B cell (primary cell): ENCODE data around the gene MUC5AC. TPM values are rescaled to one million over a fixed set of nuclear protein-coding genes. Genes with fewer than 3 reads are reported as not detected.

Experiments used
- ATAC-seq: fragments of 200-7000 bp; cut with Tn5 transposase; one replicate; pipeline ENCODE4 v1.10.0; 2021; ENCODE audit warnings: low read depth, mild to moderate bottlenecking, moderate number of reproducible peaks, moderate library complexity
- CTCF ChIA-PET: fragments of 350-600 bp; sonication (Branson Sonifier 250); formaldehyde crosslinking; loops from one replicate; lab custom pipeline; 2021; ENCODE audit warnings: antibody characterized with exemption, inconsistent platforms; lab: Charles Lee
- POLR2A ChIA-PET: fragments of 350-600 bp; sonication (Branson Sonifier 250); formaldehyde crosslinking; loops from one replicate; lab custom pipeline; 2021; ENCODE audit warnings: antibody characterized with exemption; lab: Charles Lee
- DNase-seq: peaks from one replicate; pipeline ENCODE4 v3.0.0; 2013
- H2AFZ ChIP-seq: 2 replicates; pipeline ENCODE4 v1.6.1; 2012; ENCODE audit warnings: mild to moderate bottlenecking, low read depth, low read length; ENCODE audit not compliant: insufficient read depth, poor library complexity, severe bottlenecking
- H3K27ac ChIP-seq, 2 donors: 1 replicate in 1 of 2; 2 replicates in 1 of 2; pipeline ENCODE4 v1.5.1; 2012 to 2013; ENCODE audit warnings: low read length in 2 of 2, mild to moderate bottlenecking in 2 of 2, moderate library complexity in 1 of 2
- H3K27me3 ChIP-seq, 4 experiments: fragments of 200-600 bp in 1 of 4; sonication (generic) in 1 of 4; replicated peaks in 1 of 4; 1 replicate in 2 of 4; 2 replicates in 2 of 4; pipeline versions ENCODE4 v1.6.1 to v1.7.0; 2013 to 2016; ENCODE audit warnings: low read length in 3 of 4, mild to moderate bottlenecking in 2 of 4, mixed read lengths in 1 of 4, moderate library complexity in 1 of 4; ENCODE audit not compliant: insufficient read depth in 4 of 4, control insufficient read depth in 3 of 4; ENCODE audit errors: control extremely low read depth in 1 of 4
- H3K36me3 ChIP-seq, 2 experiments: replicated peaks in 1 of 2; 1 replicate in 1 of 2; 2 replicates in 1 of 2; pipeline versions ENCODE4 v1.6.1 to v1.7.1; 2013; ENCODE audit warnings: low read length in 1 of 2; ENCODE audit not compliant: insufficient read depth in 2 of 2, control insufficient read depth in 1 of 2; ENCODE audit errors: control extremely low read depth in 1 of 2, extremely low read depth in 1 of 2
- H3K4me1 ChIP-seq, 2 donors: fragments of 200-600 bp in 1 of 2; sonication (generic) in 1 of 2; 1 replicate in 1 of 2; 2 replicates in 1 of 2; pipeline versions ENCODE4 v1.5.1 to v1.6.1; 2013 to 2017; ENCODE audit warnings: low read length in 2 of 2; ENCODE audit not compliant: control insufficient read depth in 2 of 2, insufficient read depth in 2 of 2
- H3K4me2 ChIP-seq: replicated peaks from 2 replicates; pipeline ENCODE3; 2012; ENCODE audit warnings: mild to moderate bottlenecking, low read depth, low read length; ENCODE audit not compliant: poor library complexity, severe bottlenecking
- H3K4me3 ChIP-seq, 5 experiments: fragments of 200-600 bp in 1 of 5; sonication (generic) in 1 of 5; 1 replicate in 3 of 5; 2 replicates in 2 of 5; pipeline versions ENCODE4 v1.5.1 to v1.7.0; 2011 to 2016; ENCODE audit warnings: low read length in 4 of 5, mild to moderate bottlenecking in 4 of 5, low read depth in 2 of 5, control low read depth in 1 of 5, moderate library complexity in 1 of 5; ENCODE audit not compliant: insufficient read depth in 1 of 5; ENCODE audit errors: control extremely low read depth in 1 of 5, extremely low read depth in 1 of 5
- H3K79me2 ChIP-seq: fragments of 200-600 bp; sonication (generic); one replicate; pipeline ENCODE4 v1.6.0; 2016; ENCODE audit warnings: low read length; ENCODE audit not compliant: control insufficient read depth, insufficient read depth
- H3K9ac ChIP-seq: fragments of 200-600 bp; sonication (generic); 2 replicates; pipeline ENCODE4 v1.6.1; 2017; ENCODE audit warnings: mild to moderate bottlenecking, low read length, moderate library complexity
- H3K9me3 ChIP-seq, 3 donors: one replicate each; pipeline versions ENCODE4 v1.6.1 to v1.7.1; 2013; ENCODE audit warnings: low read length in 2 of 3; ENCODE audit not compliant: control insufficient read depth in 2 of 3, insufficient read depth in 1 of 3; ENCODE audit errors: control extremely low read depth in 1 of 3
- H4K20me1 ChIP-seq: 2 replicates; pipeline ENCODE4 v1.6.0; 2012; ENCODE audit warnings: mild to moderate bottlenecking, low read length; ENCODE audit not compliant: insufficient read depth, control insufficient read depth, poor library complexity, severe bottlenecking
- H3K27ac Mint-ChIP-seq: one replicate; pipeline ENCODE4 v1.8.0; 2021; ENCODE audit warnings: mixed read lengths
- H3K27me3 Mint-ChIP-seq: one replicate; pipeline ENCODE4 v1.8.0; 2021; ENCODE audit warnings: mixed read lengths
- H3K4me1 Mint-ChIP-seq: one replicate; pipeline ENCODE4 v1.8.0; 2021; ENCODE audit warnings: mixed read lengths
- H3K4me3 Mint-ChIP-seq: one replicate; pipeline ENCODE4 v1.8.0; 2021; ENCODE audit warnings: mixed read lengths
- H3K9me3 Mint-ChIP-seq: one replicate; pipeline ENCODE4 v1.8.0; 2022; ENCODE audit warnings: mixed read lengths; ENCODE audit not compliant: insufficient read depth
- EZH2 ChIP-seq: IDR thresholded peaks from 2 replicates; pipeline ENCODE4 v1.6.1; 2012; ENCODE audit warnings: borderline replicate concordance, low read depth, mild to moderate bottlenecking, moderate library complexity, low read length; ENCODE audit not compliant: insufficient read depth, poor library complexity, severe bottlenecking
- WGBS: methylation state at CpG from one replicate; pipeline ENCODE4 v1.1.5; 2013; ENCODE audit warnings: missing lambda C conversion rate; ENCODE audit not compliant: insufficient coverage; 5-methylcytosine and 5-hydroxymethylcytosine counted together
- intact Hi-C: fragments of 100-400 bp; cut with micrococcal nuclease; formaldehyde crosslinking; loops from one replicate; pipeline ENCODE4 v1.10.0; 2022
- polyA plus RNA-seq: library from polyadenylated mRNA; depleted of rRNA; stranded (reverse); fragments of >200 nt; gene quantifications from 2 replicates; pipeline ENCODE4 v1.2.3, GENCODE V29; 2012
- total RNA-seq, 2 donors: library from RNA; stranded (reverse); fragments of 120-200 nt in 1 of 2; gene quantifications; 1 replicate in 1 of 2; 2 replicates in 1 of 2; pipeline versions ENCODE4 v1.2.3 to v1.2.4, GENCODE V29; 2013 to 2022
- TF ChIP-seq, protein P1 (sequence below): fragments of 200-600 bp; IDR thresholded peaks from one replicate; pipeline ENCODE4 v1.8.0; 2022; ENCODE audit warnings: antibody characterized with exemption, mild to moderate bottlenecking

MUC5AC gene
- total and polyA plus RNA-seq, 2 donors (not counting 1 experiment from before 2014, with no cell fraction given): not detected

GRCh38 chr11:1179641-1180040 is 21.9 kb downstream of the MUC5AC start:
- Mint-ChIP-seq H3K4me1 (no peaks in the 10 kb centered on the region), H3K27me3 (no peaks in the 10 kb centered on the region), H3K9me3 (no peaks in the 10 kb centered on the region), H3K27ac (no peak overlapping the region), H3K4me3 (no peak overlapping the region)
- no peaks in the 10 kb centered on the region for H4K20me1 ChIP-seq
- no peaks in the 10 kb centered on the region for H3K79me2 ChIP-seq
- DNase-seq (no peak), ATAC-seq (no peak)
- no peaks in the 10 kb centered on the region for H3K4me1 ChIP-seq
- no peaks in the 10 kb centered on the region for H3K36me3 ChIP-seq
- H3K27me3 ChIP-seq: no peaks in the 10 kb centered on the region
- intact Hi-C loops: no loop called here
- ChIA-PET CTCF (no interaction called here), POLR2A (no interaction called here)
- no peak overlapping the region for H3K4me3 ChIP-seq
- H3K27ac ChIP-seq: no peak overlapping the region
- no peak overlapping the region for H2AFZ ChIP-seq
- 90% methylated on average over 16 of the region's 17 CpGs for WGBS
- no peak overlapping the region for H3K4me2 ChIP-seq
- TF ChIP-seq EZH2: no peak
- TF ChIP-seq, protein P1, sequence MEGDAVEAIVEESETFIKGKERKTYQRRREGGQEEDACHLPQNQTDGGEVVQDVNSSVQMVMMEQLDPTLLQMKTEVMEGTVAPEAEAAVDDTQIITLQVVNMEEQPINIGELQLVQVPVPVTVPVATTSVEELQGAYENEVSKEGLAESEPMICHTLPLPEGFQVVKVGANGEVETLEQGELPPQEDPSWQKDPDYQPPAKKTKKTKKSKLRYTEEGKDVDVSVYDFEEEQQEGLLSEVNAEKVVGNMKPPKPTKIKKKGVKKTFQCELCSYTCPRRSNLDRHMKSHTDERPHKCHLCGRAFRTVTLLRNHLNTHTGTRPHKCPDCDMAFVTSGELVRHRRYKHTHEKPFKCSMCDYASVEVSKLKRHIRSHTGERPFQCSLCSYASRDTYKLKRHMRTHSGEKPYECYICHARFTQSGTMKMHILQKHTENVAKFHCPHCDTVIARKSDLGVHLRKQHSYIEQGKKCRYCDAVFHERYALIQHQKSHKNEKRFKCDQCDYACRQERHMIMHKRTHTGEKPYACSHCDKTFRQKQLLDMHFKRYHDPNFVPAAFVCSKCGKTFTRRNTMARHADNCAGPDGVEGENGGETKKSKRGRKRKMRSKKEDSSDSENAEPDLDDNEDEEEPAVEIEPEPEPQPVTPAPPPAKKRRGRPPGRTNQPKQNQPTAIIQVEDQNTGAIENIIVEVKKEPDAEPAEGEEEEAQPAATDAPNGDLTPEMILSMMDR: no peak
- no peak overlapping the region for H3K9ac ChIP-seq
- peaks cover 0 to 6% (median 0%) of the 10 kb centered on the region in 3 donors for H3K9me3 ChIP-seq

GRCh38 chr11:1180171-1180570 is 22.4 kb downstream of the MUC5AC start:
- intact Hi-C loops: no loop called here
- H3K27ac Mint-ChIP-seq: no peak overlapping the region
- Histone ChIP-seq H3K4me1 (no peaks in the 10 kb centered on the region), H3K9me3 (peaks cover 0 to 4% (median 0%) of the 10 kb centered on the region in 3 donors), H3K4me3 (no peak overlapping the region), H3K79me2 (no peaks in the 10 kb centered on the region), H2AFZ (no peak overlapping the region), H3K9ac (no peak overlapping the region), H3K27ac (no peak overlapping the region), H3K27me3 (no peaks in the 10 kb centered on the region), H3K36me3 (no peaks in the 10 kb centered on the region), H3K4me2 (no peak overlapping the region), H4K20me1 (no peaks in the 10 kb centered on the region)
- ChIA-PET CTCF (no interaction called here), POLR2A (no interaction called here)
- DNase-seq: no peak
- no peak overlapping the region for H3K4me3 Mint-ChIP-seq
- no peaks in the 10 kb centered on the region for H3K9me3 Mint-ChIP-seq
- WGBS: 92% methylated on average over 15 of the region's 15 CpGs
- no peak for ATAC-seq
- TF ChIP-seq EZH2: no peak
- TF ChIP-seq, protein P1: no peak
- no peaks in the 10 kb centered on the region for H3K27me3 Mint-ChIP-seq
- no peaks in the 10 kb centered on the region for H3K4me1 Mint-ChIP-seq
